Endothelial cell of hepatic sinusoid (primary cell): ENCODE data around the gene SLAMF1.
"Not testable (repeated sequence)": the region's sequence is repeated elsewhere in the genome, so short reads cannot be mapped to it uniquely, and the experiment has no call there.

ENCODE experiments used
- in situ Hi-C: cut with HindIII; loops from 2 replicates; pipeline ENCODE4 v1.10.0; 2017; ENCODE audit warnings: low sequenced_read_pairs

Gene SLAMF1

GRCh38 chr1:160567858-160568682 is 78.8 kb downstream of the SLAMF1 start:
- in situ Hi-C loops, result no loop called here

- in situ Hi-C loops, result no loop called here
Observed at GRCh38 chr1:160567341-160567740, 79.5 kb downstream of the SLAMF1 start.

GRCh38 chr1:160565564-160565963 is 81.3 kb downstream of the SLAMF1 start:
- in situ Hi-C loops, result no loop called here

GRCh38 chr1:160563230-160563629 is 83.6 kb downstream of the SLAMF1 start:
- in situ Hi-C loops, result not testable (repeated sequence)

GRCh38 chr1:160562745-160563144 is 84.1 kb downstream of the SLAMF1 start:
- in situ Hi-C loops, result not testable (repeated sequence)

GRCh38 chr1:160560806-160561205 is 86.0 kb downstream of the SLAMF1 start:
- in situ Hi-C loops, result no loop called here

- in situ Hi-C loops, result no loop called here
Observed at GRCh38 chr1:160560045-160560705, 86.7 kb downstream of the SLAMF1 start.

GRCh38 chr1:160559437-160559836 is 87.4 kb downstream of the SLAMF1 start:
- in situ Hi-C loops, result not testable (repeated sequence)

GRCh38 chr1:160558660-160559380 is 88.0 kb downstream of the SLAMF1 start:
- in situ Hi-C loops, result no loop called here
